Calu3 (cell line): ENCODE measurements around the gene WWTR1. TPM values are rescaled to one million over a fixed set of nuclear protein-coding genes. Genes with fewer than 3 reads are reported as not detected.

ENCODE experiments used
- BruUV-seq: library from RNA; stranded (reverse); fragments of 400-500 nt; replicated peaks from 2 replicates; lab custom pipeline; 2021; lab: Mats Ljungman, UMichigan
- CTCF ChIA-PET: fragments of 300-600 bp; sonication (Branson Sonifier 250); formaldehyde crosslinking; loops from one replicate; lab custom pipeline; 2022; ENCODE audit warnings: antibody characterized with exemption; lab: Charles Lee
- DNase-seq: peaks from one replicate; pipeline ENCODE4 v3.0.0; 2022
- H3K27ac Mint-ChIP-seq: one replicate; pipeline ENCODE4 v1.8.0; 2022; ENCODE audit warnings: mixed read lengths; ENCODE audit not compliant: unreplicated experiment
- H3K27me3 Mint-ChIP-seq: one replicate; pipeline ENCODE4 v1.8.0; 2022; ENCODE audit warnings: mixed read lengths; ENCODE audit not compliant: unreplicated experiment
- H3K36me3 Mint-ChIP-seq: one replicate; pipeline ENCODE4 v1.8.0; 2022; ENCODE audit warnings: mild to moderate bottlenecking, moderate library complexity, mixed read lengths; ENCODE audit not compliant: insufficient read depth, unreplicated experiment
- H3K4me1 Mint-ChIP-seq: one replicate; pipeline ENCODE4 v1.8.0; 2022; ENCODE audit warnings: mild to moderate bottlenecking, low read depth, mixed read lengths; ENCODE audit not compliant: unreplicated experiment
- H3K4me3 Mint-ChIP-seq: one replicate; pipeline ENCODE4 v1.8.0; 2022; ENCODE audit warnings: mild to moderate bottlenecking, low read depth, moderate library complexity, mixed read lengths; ENCODE audit not compliant: unreplicated experiment
- H3K9me3 Mint-ChIP-seq: one replicate; pipeline ENCODE4 v1.8.0; 2022; ENCODE audit warnings: low read depth, mixed read lengths; ENCODE audit not compliant: unreplicated experiment
- CTCF ChIP-seq: fragments of 200-600 bp; IDR thresholded peaks from one replicate; pipeline ENCODE4 v1.8.0; 2022; ENCODE audit warnings: antibody characterized with exemption; ENCODE audit not compliant: unreplicated experiment
- intact Hi-C: fragments of 100-400 bp; cut with micrococcal nuclease; formaldehyde crosslinking; loops from one replicate; pipeline ENCODE4 v1.10.0; 2022; ENCODE audit not compliant: unreplicated experiment
- total RNA-seq: library from RNA; stranded (reverse); gene quantifications from 2 replicates; pipeline ENCODE4 v1.2.3, GENCODE V29; 2022

Gene WWTR1
- total RNA-seq, 1 experiment from 2014 or later, result 269 TPM

- TF ChIP-seq CTCF, result no peak
- CTCF ChIA-PET, result interaction anchor here (0.9 to 2.0 kb wide), 4 partner anchors 10 to 18 kb away, joined by 3 to 8 read pairs (median 4); partner anchors contain the start of gene WWTR1
- no peaks in the 10 kb centered on the region for H3K9me3 Mint-ChIP-seq
- peak; percentile 39 for DNase-seq
- peak overlapping the region; percentile 21 for H3K4me3 Mint-ChIP-seq
- intact Hi-C loops, result no loop called here
- peaks cover 70% of the 10 kb centered on the region for H3K4me1 Mint-ChIP-seq
- H3K36me3 Mint-ChIP-seq, result peaks cover 96% of the 10 kb centered on the region
- H3K27ac Mint-ChIP-seq, result peak overlapping the region; percentile 26
- H3K27me3 Mint-ChIP-seq, result no peaks in the 10 kb centered on the region
- no TSS peak for BruUV-seq
Observed at GRCh38 chr3:149648525-149648924, 9.3 kb downstream of the WWTR1 start.

- Mint-ChIP-seq H3K27me3 (no peaks in the 10 kb centered on the region), H3K4me3 (peak overlapping the region; percentile 21), H3K4me1 (peaks cover 74% of the 10 kb centered on the region), H3K27ac (peak overlapping the region; percentile 26), H3K36me3 (peaks cover 94% of the 10 kb centered on the region), H3K9me3 (no peaks in the 10 kb centered on the region)
- no peak for TF ChIP-seq CTCF
- no TSS peak for BruUV-seq
- intact Hi-C loops, result no loop called here
- CTCF ChIA-PET, result interaction anchor here (0.7 to 2.0 kb wide), 4 partner anchors 10 to 75 kb away, joined by 3 to 8 read pairs (median 5); partner anchors contain the start of gene WWTR1
- DNase-seq, result no peak
Observed at GRCh38 chr3:149647812-149648211, 10.0 kb downstream of the WWTR1 start.

- BruUV-seq, result no TSS peak
- no peak for TF ChIP-seq CTCF
- H3K9me3 Mint-ChIP-seq, result no peaks in the 10 kb centered on the region
- DNase-seq, result no peak
- H3K4me1 Mint-ChIP-seq, result peaks cover 77% of the 10 kb centered on the region
- no peak overlapping the region for H3K4me3 Mint-ChIP-seq
- intact Hi-C loops, result no loop called here
- peaks cover 94% of the 10 kb centered on the region for H3K36me3 Mint-ChIP-seq
- CTCF ChIA-PET, result interaction anchor here (0.7 to 2.0 kb wide), 4 partner anchors 11 to 74 kb away, joined by 3 to 8 read pairs (median 5); partner anchors contain the start of gene WWTR1
- H3K27me3 Mint-ChIP-seq, result no peaks in the 10 kb centered on the region
- peak overlapping the region; percentile 26 for H3K27ac Mint-ChIP-seq
Observed at GRCh38 chr3:149647285-149647684, 10.5 kb downstream of the WWTR1 start.

GRCh38 chr3:149646181-149646766 is 11.6 kb downstream of the WWTR1 start:
- H3K4me3 Mint-ChIP-seq, result peak overlapping the region; percentile 0
- peak overlapping the region; percentile 26 for H3K27ac Mint-ChIP-seq
- DNase-seq, result peak; percentile 53
- peaks cover 94% of the 10 kb centered on the region for H3K36me3 Mint-ChIP-seq
- no TSS peak for BruUV-seq
- H3K27me3 Mint-ChIP-seq, result no peaks in the 10 kb centered on the region
- no peaks in the 10 kb centered on the region for H3K9me3 Mint-ChIP-seq
- H3K4me1 Mint-ChIP-seq, result peaks cover 82% of the 10 kb centered on the region
- CTCF ChIA-PET, result interaction anchor here (0.6 to 1.2 kb wide), 5 partner anchors 43 to 86 kb away, joined by 3 read pairs; no protein-coding TSS in a partner anchor
- intact Hi-C loops, result no loop called here
- TF ChIP-seq CTCF, result no peak
